ENCODE measurements around the gene RELN. TPM values are rescaled to one million over a fixed set of nuclear protein-coding genes. Genes with fewer than 3 reads are reported as not detected.

Gene RELN
- total RNA-seq, 1 donor from 2014 or later = 2.5 TPM

DNA sequence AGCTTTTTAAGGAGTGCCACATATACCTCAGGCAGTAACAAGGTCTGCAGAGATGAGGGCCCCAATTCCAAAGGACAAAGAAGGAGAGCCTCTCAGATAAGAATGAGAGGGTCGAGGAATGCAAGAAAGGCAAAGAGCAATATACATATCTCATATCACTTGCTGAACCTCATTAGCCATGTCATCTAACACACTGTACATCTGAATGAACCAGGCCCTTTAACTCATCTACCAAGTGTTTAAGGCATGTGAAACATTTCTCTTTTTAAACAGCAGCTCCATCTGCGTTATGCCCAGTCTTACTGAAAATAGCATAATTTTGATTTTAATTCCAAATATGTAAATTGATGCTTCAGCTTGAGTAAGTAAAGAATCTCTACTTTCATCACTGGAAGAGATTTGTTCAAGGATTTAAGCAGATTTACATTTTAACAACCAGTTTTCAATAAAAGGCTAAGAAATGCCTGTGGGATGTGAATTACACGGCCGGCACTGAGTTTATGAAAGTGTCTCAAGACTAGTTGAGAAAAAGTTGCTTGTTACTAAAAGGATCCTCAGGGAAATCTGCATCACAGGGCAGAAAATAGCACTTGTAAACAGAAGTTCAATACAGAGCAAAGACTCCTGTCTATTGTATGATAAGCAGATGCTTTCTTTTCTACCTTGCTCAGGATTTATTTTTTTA is 419.7 kb downstream of the RELN start:
- ATAC-seq (no peak), DNase-seq (no peak)
- intact Hi-C loops (cut with micrococcal nuclease) = loop anchor here (10.0 kb wide), 1 partner anchor 585 kb away; no protein-coding TSS in a partner anchor

DNA sequence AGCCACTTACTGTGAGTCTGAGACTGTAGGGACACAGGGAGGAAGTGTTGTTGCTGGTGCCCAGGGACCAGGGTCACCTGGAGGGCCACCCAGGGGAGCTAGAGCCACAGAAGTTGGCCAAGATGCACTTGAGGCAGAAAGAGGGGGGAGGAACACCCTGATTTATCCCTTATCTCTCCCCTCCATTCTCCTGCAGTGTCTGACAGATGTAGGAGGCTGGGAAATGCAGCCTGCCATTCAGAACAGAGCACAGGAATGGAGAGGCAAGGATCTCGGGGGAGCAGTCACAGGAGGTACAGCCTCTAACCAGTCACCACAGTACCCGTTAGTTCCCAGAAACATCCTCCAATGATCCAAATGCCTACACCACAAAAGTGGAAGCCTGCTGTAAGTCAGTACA is 425.0 kb downstream of the RELN start:
- intact Hi-C loops (cut with micrococcal nuclease) = no loop called here
- DNase-seq (no peak), ATAC-seq (no peak)

DNA sequence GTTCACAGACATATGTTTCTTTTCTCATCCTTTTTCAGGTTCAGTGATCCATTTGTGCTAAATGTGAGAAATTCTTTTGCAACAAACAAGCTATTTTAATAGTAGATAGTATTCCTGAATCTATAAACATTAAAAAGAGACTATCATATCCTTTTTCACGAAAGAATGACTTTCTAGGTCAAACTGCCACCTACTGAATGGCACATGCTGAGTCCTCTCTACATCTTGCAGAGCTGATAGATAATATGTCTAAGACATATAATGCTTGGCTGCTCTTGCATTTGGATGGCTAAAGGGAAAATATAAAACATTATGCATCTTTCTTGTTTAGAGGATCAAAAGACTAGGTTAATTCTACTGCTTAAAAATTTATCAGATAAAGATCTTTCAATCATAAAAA is 429.3 kb downstream of the RELN start:
- DNase-seq (no peak), ATAC-seq (no peak)
- intact Hi-C loops (cut with micrococcal nuclease) = no loop called here

DNA sequence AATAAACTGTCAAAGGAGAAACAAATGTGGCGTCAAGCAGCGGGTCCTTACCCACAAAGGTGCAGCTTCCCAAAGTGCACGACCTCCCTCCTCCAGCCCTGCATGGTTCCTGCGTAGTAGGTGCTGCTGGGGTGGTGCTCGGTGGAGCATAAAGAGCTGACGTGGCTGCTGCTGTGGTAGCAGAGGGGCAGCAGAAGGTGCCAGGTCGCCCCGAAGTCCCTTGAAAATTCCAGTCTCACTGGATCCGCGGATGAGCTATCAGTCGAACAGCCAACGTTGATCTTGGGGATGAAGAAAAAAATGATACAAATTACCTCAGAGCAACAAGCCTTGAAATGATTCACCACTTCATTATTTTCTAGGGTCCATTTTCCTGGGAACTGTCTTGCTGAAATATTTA is 438.4 kb downstream of the RELN start:
- intact Hi-C loops (cut with micrococcal nuclease) = no loop called here
- DNase-seq = no peak
- ATAC-seq = no peak

DNA sequence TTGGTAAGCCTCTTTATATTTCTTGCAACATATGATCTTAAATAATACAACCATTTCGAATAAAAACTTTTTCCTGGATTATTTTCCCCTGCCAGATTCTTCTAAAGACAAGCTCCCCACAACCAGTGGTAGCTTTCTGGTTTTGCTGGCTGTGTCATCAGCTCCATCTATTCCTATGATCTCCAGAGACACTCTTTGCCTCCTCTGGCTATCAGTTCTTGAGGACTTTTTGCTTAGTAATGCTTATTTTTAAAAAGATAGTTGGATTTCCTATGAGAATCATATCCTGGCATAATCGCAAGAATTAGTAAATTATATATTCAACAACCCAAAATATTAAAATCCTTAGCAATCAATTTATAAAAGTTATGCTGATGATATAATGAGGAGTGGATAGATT is 439.7 kb downstream of the RELN start:
- ATAC-seq (no peak), DNase-seq (no peak)
- intact Hi-C loops (cut with micrococcal nuclease) = no loop called here

DNA sequence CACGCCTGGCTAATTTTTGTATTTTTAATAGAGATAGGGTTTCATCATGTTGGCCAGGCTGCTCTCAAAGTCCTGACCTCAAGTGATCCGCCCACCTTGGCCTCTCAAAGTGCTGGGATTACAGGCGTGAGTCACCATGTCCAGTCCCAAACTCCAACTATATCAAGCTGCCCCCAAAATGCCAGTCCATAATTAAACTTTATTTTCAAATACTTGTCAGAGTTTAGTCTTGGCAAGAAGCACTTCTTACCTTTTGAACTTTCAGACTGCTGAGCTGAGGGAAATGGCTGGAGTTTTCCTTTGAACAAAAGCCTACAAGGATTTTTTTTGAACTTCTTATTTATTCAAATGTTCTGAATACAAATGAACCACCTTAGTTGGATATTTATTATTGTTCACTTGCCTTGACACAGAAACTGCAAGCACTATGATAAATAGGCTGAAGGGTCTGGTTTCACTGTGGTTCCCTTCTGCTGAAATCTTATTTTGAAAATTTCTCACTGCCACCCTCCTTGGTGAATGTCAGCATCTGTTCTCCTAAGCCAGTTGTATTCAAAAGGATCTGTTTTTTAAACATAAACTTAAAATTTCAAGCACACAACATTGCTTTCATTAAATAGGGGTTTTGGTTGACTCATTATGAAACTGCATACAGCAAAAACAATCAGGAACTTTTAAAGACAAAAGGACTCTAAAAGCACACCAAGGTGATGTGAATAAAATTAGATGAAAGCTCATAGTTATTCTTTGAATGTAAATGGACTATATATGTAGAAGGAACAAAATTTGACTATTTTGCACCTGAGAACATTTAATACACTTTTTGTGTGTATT is 441.8 kb downstream of the RELN start:
- DNase-seq (no peak), ATAC-seq (no peak)
- intact Hi-C loops (cut with micrococcal nuclease) = no loop called here

DNA sequence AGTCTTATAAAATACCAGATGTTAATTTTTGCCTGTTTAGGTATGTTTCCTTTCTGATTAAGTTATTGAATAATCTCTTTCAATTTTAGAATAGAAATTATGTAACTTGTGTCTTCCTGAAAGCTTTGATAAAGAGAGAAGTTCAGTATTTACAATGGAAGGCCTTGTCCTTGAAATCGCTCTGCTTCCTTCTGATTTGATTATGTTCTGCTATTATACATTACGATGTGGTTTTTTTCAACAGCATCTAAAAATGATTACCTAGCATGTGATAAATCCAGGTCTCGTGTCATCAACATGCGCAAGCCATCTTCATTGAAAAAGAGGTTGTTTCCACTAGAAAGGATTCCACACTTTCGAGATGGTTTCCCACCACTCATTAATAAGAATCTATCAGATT is 447.0 kb downstream of the RELN start:
- DNase-seq (no peak), ATAC-seq (no peak)
- intact Hi-C loops (cut with micrococcal nuclease) = no loop called here

DNA sequence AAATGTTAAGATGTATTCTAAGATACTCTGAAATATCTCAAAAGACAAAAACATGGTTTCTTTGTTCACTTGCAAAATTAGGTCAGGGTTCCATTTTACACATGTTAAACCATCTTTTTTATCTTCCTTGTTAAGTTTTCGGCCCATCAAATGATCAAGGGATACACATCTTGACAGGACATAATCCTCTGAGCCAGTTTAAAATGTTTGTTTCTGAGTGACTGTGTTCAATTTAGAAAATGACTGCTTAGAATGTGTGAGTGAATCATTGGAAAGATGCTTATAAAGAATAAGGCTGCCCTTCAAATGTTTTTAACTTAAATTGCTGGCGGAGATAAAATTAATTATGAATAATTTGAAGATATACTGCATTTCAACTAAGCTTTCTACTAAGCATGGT is 447.5 kb downstream of the RELN start:
- intact Hi-C loops (cut with micrococcal nuclease) = no loop called here
- DNase-seq = no peak
- ATAC-seq = no peak

DNA sequence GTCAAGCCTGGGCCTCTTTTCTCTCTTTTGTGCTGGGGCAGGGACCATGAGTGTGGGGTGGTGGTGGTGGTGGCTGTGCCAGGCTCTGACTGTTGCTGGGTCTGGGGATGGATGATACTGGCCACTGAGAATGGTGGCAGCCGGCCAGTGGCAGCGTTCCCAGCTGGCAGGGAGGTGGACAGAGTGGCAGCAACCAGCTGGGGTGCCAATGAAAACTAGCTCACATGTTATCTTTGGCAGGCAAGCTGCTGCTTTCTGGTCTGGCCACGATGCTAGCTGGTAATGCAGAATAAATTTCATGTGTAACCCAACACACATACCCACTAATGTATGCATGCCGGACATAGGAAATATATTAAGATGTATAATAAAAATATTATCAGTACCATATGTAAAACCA is 448.4 kb downstream of the RELN start:
- peak; percentile 99 for ATAC-seq

DNA sequence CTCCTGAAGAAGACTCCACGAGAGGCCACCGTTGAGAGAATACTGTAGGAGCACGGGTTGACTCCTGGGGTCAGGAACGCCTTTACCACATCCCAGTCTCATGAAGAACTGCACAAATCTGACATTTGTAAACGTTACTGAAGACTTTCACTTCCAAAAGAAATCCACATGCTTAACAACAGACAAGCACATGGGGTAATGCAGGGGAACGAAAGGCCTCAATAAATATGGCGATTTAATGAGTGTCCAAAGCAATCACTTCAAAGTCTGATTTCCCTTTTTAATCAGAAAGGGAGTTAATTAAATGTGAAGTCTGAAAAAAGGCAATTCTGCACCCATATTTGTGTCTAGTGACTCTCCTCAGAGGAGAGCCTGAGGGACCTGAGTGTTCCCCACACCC is 449.1 kb downstream of the RELN start:
- no peak for DNase-seq
- intact Hi-C loops (cut with micrococcal nuclease) = no loop called here
- peak; percentile 16 for ATAC-seq

More for the DNA sequence above, 448.4 kb downstream of the RELN start:
- peak; percentile 91 for DNase-seq
- intact Hi-C loops (cut with micrococcal nuclease) = no loop called here

DNA sequence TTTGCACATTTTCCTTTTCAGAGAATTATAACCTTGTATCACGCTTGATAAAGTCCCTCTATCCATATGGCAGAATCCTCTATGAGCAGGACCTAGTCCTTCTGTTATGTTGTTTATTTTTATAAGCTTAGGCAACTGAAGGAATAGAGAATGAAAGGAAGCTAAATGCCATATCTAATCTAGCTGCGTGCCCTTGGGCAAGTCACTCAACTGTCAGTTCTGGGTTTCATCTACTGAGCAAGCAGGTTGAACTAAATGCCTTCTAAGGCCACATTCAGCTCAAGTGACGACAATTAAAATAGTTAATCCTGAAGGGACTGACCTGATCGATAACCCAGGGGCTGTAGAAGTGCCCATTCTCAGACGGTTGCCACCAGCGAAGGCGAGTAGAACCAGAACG is 449.6 kb downstream of the RELN start:
- intact Hi-C loops (cut with micrococcal nuclease) = no loop called here
- DNase-seq (no peak), ATAC-seq (peak; percentile 29)

DNA sequence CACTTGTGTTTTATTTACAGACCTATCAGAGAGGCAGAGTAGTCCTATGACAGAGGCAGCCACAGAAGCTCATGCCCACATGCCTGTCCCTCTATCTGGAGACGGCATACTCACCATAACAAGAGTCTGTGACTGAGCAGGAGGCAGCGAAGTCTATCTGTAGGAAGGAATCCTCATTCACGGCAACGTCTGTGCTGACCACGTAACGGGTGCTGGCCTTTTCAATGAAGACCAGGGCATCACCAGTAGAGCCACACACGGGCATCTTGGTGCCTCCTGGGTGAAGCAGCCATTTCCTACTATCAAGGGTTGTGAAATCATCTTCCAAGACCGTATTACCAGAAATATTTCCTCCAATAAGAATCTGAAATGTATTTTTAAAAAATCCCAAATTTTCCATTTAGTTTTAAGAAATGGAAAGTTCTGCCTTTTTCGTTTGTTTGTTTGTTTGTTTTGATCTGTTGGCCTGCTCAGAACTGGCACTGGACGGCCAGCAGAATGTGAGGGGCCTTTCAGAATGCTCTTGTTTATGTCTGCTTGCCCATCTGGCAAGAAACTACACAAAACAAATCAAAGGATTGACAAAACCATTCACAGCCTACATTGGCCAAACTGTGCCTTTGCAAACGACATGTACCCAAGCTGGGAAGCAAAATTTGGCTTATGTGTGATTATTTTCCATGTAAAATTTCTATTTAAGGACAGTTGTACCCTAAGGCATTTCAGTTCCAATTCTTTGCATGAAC is 450.3 kb downstream of the RELN start:
- peak; percentile 42 for ATAC-seq
- intact Hi-C loops (cut with micrococcal nuclease) = no loop called here
- DNase-seq = no peak

DNA sequence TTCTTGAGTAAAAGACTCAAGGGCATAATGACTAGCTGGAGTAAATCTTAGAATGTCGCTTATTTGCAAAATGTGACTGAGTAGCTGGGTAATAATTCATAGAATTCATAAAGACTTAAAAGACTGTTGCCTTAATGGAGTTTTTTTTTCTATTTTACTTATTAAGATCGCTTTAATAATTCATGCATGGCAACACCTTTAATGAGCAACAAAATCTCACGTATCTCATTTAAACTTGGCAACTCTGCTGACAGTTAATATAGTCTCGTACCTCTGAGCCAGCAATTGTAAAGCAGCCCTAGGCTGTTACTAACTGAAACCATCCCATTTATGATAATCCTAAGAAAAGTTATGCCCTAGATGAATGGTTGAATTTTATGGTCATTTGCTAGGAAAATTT is 455.7 kb downstream of the RELN start:
- intact Hi-C loops (cut with micrococcal nuclease) = no loop called here
- no peak for ATAC-seq
- DNase-seq = no peak

DNA sequence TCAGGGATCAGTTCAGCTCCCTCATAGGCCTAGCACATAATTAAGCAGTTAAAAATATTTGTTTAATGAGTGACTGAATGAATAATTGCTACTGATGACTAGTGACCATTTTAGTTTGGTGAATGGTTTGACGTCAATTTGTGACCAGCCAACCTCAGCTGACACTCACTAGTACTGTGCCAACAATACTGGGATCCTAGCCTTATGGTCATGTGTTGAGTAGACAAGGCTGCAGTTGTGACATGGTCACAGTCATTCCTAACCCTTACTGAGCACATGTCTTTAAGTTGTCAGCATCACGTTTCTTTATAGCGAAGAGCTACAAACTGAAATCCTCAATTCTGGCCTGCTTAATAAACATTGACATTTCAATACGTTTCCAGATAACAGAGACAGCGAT is 456.5 kb downstream of the RELN start:
- DNase-seq (no peak), ATAC-seq (peak; percentile 90)
- intact Hi-C loops (cut with micrococcal nuclease) = no loop called here

DNA sequence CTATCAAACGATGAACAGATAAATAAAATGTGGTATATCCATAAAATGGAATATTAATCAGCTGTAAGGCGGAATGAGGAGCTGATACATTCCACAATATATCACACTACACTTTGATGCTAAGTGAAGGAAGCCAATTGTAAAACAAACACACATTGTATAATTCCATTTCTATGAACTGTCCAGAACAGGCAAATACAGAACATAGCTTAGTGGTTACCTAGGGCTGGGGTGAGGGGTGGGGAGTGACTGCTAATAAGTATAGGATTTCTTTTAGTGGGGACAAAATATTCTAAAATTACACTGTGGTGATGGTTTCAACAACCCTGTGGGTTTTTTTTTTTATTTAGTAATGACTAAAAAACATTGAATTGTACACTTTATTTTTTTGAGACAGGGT is 461.3 kb downstream of the RELN start:
- no peak for DNase-seq
- no peak for ATAC-seq
- intact Hi-C loops (cut with micrococcal nuclease) = no loop called here

DNA sequence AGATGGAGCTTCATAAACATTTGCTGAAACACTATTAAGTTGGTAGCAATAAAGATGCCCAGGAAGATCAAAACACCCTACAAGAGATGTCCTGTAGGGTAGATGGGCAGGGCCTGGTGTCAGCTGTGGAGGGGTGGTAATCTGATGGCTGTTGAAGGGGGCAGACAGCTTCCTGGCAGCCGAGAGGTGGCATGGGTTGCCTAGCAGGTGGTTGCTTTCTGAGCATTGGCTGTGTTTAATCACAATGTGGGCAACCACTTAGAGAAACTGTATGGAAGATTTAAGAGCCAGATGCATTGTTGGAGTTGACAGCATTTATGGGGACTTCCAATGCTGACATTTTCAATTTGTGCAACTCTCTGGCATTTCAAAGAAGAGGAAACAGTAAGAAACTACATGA is 463.5 kb downstream of the RELN start:
- no peak for DNase-seq
- ATAC-seq = no peak
- intact Hi-C loops (cut with micrococcal nuclease) = no loop called here

DNA sequence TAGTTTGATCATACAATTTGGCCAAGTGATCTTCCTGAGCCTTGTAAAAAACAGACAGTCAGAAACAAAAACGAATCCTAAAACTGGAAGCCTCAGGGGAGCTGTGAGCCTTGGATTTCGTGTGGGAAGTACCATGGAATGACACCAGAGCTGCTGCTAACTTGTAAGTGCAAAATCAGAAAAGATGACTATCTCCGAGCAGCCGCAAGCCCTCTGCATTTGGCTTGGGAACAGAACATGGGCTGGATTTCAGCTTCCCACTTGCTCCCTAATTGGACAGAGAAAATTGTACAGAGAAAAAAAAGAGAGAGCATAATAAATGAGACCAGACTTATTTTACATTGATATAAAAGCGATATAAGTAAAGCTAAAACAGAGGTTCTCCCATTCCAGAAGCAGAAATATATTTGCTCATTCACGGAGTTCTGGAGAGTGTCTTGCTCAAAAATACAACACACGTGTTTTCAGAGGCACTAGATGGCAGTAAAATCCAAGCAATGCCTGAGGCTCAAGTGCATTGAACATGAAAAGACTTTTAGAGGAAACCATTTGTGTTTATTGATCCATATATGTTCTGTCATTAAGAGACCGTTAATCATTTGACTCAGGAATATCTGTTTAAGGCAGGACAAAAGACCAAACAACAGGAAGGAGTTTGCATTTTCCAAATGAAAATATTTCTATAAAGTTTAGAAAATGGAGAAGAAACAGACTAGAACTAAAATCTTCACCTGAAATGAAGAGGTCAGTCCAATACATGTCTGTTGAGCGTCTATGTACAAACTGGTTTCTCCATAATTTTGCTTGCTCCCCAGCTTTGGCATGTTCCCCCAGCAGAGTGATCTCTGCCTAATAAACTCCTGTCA is 465.2 kb downstream of the RELN start:
- peak; percentile 50 for ATAC-seq
- intact Hi-C loops (cut with micrococcal nuclease) = no loop called here
- no peak for DNase-seq

DNA sequence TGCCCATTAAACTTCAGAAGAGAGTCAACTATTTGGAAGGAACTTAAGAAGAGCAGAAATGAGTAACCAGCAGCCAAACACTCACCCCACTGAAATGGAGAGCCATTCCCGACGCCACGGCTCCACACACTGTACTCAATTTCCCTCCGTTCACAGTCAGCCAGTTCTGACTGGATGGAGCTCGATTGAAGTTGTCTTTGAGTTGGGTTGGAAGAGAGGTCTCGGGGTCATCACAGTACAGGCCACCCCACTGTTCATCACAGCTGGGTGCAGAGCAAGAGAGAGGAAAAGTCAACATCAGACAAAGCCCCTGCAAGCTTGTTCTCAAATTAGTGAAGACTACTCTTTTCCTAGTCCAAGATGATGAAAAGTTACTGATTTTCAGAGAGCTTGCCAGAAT is 467.5 kb downstream of the RELN start:
- intact Hi-C loops (cut with micrococcal nuclease) = no loop called here
- no peak for DNase-seq
- no peak for ATAC-seq

DNA sequence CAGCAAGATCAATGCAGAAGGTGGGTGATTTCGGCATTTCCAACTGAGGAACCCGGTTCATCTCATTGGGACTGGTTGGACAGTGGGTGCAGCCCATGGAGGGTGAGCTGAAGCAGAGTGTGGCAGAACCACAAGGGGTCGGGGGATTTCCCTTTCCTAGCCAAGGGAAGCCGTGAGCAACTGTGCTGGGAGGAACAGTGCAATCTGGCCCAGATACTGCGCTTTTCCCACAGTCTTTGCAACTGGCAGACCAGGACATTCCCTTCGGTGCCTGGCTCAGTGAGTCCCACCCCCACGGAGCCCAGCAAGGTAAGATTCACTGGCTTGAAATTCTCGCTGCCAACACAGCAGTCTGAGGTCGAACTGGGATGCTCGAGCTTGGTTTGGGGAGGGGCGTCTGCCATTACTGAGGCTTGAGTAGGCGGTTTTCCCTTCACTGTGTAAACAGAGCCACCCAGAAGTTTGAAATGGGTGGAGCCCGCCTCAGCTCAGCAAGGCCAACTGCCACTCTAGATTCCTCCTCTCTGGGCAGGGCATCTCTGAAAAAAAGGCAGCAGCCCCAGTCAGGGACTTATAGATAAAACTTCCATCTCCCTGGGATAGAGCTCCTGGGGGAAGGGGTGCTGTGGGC is 484.8 kb downstream of the RELN start:
- intact Hi-C loops (cut with micrococcal nuclease) = no loop called here
- no peak for ATAC-seq
- no peak for DNase-seq

All from left ventricle myocardium superior (tissue), 1 donor.